NCI-H2081 (cell line): ENCODE data around the gene SMOC2.
A peak's percentile ranks its signal among the peaks of the same experiment; 100 is the strongest.

Experiments
- DNase-seq, 2 experiments: peaks; one replicate each; lab custom pipeline; 2025; lab: John Stamatoyannopoulos, UW

SMOC2 gene

DNA sequence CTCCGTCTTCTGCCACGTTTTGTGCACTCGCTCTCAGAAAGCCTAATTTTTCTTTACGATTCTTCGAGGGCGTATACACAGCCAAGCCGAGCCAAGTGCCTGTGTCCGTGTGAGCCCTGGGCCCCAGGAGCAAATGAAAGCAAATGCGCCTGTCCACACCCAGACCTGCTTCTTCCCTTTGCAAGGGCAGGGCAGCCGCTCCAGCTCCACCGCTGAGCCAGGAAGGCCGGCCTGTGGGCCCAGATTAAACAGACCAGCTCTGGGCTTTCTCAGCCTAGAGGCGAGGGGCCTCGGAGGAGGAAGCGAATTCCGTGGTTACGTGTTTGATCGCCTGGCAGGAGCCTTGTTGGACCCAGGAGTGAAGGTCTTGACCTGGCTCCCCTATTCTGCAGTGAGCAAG is 184.6 kb downstream of the SMOC2 start:
- no peak for DNase-seq

DNA sequence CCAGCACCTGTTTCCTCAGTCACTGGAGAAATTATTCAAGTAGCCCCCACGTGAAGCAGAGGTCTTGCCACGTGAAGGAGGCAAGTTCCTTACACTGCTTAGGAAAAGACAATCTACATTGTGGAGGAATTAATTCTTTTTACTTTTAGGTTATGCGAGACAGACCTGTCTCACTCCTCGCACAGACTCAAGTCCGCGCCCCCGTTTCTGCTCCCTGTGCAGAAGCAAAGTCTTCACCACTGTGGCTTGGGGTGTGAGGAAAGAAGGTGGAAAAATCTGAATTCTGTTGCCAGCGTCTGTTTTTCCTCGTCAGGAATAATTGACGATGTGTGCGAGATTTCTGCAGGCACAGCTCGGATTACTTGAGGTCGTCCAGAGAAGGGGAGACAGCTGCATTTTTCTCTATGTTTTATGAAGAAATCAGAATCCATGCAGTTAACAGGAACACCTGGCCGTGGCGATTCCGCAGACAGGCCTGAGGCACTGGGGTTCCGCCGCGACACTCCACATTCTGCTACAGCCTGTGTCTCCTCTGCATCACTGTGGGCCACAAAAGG is 185.1 kb downstream of the SMOC2 start:
- no peak for DNase-seq

DNA sequence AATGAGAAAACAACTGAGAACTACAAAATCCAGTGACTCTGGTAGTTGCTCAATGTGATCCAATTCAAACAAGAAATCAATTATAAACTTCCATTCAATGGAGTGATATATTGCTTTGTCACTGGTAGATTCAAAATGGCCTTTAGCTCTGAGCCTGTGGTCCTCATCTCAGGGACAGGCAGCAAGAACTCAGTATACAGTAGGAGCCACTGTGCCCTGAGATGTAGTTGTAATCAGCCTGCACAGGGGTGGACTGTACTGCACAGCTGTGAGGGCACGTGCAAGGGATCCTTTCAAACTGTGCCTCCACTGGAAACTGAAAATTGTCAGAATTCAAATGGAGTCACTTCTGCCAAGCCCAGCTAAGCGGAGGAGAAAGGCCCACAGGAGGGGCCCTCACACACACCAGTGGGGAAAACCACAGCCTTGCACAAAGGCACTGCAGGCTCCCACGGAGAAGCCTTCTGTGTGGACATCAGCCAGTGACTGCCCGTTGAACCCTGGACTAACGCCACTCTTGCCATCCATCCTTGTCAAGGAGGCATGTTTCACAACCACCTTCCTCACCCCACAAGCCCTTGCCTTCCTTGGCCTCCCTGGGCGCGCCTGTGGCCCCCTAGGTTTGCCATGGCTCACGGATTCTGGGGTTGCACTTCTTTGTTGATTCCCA is 186.7 kb downstream of the SMOC2 start:
- DNase-seq = no peak

DNA sequence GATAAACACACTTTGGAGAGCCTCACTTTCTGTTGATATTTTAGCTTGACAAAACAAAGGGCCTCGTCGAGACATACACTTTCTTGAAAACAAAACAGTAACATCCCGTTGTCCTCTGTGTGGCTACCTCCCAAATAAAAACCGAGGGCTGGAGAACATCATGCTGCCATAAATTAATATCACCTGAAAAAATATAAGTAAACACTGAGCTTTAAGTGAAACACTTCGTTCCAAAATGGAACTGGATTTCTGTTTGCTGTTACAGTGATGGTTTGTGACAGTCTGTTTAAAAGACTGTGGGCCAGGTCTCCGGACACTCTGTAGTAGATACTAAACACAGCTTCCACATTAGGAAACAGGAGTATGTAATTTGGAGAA is 187.2 kb downstream of the SMOC2 start:
- no peak for DNase-seq

DNA sequence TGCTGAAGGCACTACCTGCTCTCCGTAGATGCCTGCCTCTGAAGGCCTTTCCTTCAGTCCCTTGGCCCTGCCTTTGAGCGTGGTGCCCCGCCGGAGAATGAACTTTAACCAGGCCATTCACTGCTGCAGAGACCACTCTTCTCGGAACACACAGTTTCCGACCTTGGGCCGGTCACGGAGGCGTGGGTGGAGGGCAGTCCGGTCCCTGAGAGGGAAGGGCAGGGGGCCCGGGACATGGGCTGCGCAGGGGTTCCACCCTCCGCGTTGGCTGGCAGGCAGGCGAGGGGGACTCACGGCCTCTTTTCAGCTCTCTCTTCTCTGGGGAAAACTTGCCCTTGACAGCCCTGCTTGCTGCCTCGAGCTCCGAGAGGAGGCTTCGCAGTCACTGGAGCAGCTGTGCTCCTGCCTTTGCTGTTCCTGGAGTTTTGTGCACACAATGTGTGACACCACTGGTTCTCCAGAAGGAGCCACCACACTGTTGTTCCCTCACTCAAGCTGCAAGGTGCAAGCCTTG is 187.8 kb downstream of the SMOC2 start:
- no peak for DNase-seq

DNA sequence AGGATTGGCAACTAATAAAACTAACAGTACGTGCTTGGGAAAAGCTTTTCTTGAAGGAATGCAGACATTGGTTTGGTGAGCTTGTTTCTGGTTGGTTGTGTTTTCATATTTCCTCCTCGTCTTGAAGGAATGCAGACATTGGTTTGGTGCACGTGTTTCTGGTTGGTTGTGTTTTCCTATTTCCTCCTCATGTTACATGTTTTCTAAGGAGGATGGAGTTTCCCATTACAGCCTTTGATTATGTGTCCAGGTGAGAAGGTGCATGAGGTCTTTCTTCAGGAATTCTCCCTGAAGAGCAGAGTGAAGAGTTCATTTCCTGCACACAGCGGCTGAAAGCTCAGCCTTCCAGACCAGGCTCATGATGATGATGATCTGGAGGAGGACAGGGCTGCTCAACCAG is 190.6 kb downstream of the SMOC2 start:
- DNase-seq = no peak

DNA sequence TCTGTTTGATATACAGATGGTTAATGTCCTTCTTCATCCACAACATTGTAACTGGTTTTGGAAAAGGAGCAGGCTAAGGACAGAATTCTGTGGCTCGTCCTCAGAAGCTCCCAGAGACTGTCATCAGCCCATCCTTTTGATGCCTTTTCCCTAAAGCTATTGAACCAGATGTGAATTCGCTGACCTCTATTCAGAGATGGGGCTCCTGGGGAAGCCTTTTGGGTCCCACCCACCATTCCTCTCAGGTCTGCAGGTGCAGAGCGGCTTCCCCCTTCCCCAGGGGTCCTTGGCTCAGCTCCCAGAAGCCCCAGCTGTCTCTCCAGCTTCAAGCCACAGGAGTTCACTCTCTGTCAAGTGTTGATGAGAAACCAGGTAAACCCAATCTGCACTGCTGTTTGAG is 191.7 kb downstream of the SMOC2 start:
- DNase-seq = peak; percentile 44 to 72

DNA sequence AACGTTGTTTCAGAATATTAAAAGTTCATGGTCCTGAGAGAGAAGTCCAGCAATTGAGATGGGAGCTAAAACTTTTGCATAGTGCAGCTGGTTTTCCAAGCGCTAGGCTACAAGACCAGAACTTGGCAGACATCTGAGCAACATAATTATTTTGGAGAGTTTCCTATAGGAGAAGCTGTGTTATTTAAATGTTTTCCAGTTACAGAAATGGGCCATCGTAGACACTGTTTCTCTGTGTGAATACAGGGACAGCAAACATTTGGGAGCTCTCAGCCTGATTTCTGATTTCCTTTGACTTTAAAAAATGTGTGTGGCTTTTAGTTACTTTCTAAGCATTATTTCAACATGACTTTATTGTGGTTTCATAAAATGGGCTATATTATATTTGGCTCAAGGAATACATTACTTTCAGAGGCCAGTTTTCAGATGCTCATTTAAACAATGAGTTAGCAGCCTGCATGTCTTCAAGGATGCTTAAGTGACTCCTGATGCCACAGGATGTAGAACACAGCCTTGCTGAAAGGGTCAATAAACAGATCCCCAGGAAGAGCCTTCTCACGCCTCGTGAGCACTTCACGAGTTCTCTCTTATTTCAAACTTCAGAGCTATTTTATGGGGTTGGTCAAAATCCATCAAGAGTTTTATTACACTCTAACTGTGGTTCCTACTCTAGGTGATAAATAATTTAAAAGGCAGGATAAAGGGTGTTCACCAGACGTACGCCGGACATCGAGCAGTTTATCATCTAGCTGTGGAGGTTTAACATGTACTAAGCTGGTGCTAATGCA is 193.8 kb downstream of the SMOC2 start:
- no peak for DNase-seq

DNA sequence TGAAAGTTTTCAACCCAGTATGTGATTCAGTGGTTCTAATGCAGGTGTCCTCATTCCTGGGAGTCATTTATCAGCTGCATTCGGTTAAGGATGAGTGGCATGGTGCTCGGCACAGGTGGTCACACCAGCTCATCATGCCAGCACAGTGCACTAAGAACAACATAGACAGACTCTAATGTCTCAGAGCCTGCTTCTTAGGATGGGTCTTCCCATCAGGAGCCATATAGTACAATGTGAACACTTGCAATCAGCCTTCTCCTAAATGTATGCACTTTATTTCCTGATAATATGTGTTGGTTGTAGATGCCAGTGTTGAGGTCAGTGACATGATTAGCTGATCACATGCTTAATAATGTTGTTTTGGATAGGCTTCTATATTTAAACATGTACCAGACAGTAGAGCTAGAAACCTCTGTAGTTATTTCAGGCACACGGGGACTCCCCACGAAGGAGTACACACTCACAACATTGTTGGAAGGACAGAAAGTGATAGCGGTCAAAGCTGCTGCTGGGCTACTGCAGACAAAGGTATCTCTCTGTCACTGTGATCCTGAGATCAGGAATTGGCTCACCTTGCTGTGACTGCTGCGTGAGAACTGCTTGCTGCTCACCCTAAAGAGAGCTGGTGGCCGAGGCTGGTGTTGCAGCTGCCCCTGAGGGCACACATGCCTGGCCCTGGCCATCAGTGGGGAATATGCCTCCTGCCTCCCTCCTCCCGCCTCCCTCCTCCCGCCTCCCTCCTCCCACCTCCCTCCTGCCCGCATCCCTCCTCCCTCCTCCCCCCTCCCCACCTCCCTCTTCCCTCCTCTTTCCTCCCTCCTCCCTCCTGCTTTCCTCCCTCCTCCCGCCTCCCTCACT is 195.4 kb downstream of the SMOC2 start:
- no peak for DNase-seq

DNA sequence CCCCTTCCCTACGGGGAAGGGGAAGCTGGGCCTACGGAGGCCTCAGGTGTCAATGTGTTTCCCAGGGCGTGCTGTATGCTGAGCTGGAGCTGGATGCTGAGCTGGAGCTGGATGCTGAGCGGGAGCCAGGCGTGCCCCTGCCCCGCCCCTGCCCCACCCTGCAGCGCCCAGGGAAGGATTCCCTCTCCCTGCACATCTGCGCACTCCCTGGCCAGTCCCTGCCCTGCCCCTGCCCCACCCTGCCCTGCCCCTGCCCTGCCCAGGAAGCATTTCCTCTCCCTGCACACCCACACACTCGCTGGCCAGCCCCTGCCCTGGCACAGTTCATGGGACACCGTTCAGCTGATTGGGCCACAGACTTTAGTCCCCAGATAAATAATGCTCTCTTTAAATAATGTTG is 196.8 kb downstream of the SMOC2 start:
- DNase-seq = no peak

DNA sequence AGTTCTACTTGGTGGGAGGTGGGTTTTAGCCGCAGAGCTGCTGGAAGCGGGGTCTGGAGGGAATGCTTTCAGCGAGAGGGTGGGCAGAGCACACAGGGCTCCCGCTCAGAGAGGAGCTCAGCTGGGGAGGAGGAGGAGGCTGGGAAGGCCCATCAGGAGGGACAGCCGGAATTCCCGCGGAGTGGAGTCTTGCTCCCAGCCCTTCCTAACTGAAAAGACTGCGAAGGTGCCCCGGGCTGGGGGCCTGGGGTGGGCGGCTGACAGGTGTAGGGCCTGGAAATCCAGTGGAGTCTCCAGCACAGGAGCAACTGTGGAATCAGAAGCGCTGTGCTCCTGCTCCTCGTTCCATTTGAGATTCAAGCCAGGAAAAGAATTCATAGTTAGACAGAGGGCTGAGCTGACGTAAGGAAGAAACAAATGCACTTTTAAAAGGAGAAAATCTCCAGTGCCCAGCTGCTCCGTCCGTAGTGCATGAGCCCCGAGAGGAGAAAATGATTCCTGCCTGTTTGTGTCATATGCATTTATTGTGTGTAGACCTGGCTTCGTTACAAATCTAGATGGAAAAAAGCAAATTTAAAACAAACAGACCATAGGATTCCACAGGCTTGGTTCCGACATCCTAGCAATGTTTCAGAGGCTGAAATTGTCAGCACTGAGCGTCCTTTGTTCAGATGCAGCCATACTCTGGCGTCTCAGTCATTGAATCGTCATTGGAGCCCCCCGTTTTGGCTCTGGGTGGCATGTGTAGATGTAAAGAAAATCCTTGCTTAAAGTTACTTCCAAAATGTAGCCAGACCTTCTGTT is 197.7 kb downstream of the SMOC2 start:
- no peak for DNase-seq

DNA sequence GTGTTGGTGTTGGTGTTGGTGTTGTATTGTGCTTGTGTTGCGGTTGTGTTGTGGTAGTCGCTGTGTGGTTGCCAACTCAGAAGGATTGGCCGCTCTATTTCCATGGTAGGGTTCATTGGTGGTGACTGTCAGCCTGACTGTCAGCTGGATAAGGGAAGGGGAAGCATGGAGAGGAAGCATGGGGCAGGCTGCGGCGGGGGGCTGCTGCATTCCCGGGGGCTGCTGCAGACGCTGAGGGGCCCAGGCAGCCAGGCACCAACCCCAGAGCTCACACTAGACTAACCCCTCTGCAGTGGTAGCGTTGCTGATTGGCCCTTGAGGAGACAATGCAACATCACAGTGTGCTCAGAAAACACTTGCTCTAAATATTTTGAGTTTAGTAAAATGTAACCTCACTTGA is 199.2 kb downstream of the SMOC2 start:
- DNase-seq = no peak

DNA sequence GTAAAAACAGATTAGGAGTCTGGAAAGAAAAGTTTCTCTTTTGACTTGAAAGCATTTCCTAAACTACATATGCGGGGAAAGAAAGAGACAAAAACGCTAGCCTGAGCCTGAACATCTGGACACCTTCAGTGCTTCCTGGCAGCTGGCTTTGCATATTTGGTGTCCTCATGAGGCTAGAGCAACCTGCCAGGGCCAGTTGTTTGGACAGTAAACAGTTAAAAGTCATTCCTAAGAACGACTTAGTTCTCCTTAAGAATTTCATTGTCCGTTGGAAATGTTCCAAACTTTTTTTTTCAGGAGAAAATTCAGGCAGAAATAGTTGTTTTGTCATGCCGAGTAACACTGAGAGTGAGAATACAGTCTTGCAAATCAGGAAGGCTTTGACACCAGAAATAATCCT is 199.8 kb downstream of the SMOC2 start:
- DNase-seq = no peak

DNA sequence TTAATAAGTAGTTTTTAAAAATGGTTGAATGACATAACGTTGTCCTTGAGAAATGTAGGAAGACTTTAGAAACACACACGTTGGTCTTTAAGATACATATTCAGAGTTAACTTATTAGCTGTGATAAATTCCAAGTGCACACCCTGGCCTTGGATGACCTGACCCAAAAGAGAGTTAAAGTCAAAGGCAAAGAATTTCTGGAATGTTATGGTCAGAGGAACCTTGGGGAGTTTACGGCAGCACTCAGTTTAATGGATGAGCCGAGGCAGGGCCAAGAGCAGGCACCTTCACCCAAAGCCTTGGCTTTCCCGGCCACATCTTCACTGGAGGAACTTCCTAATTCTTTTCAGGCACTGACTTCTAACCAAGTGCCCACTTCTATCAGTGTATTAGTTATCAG is 200.5 kb downstream of the SMOC2 start:
- DNase-seq = no peak

DNA sequence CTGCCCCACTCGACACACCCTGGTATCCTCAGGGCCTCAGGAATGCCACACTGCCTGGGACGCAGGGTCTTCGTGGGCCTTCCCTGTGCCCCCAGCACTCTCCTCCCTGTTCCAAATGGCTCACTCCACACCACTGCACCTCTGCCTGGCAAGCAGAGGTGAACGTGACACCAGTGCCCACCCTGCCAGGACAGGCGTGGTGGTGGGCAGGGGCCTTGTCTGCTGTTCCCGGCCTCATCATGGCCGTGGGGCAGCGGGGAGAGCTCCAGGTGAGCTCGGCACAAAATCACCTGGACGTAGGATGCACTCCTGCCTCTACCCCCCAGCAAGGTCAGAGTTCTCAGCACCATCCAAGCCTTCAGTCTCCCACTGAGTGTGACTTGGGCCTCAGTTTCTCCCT is 202.4 kb downstream of the SMOC2 start:
- no peak for DNase-seq

DNA sequence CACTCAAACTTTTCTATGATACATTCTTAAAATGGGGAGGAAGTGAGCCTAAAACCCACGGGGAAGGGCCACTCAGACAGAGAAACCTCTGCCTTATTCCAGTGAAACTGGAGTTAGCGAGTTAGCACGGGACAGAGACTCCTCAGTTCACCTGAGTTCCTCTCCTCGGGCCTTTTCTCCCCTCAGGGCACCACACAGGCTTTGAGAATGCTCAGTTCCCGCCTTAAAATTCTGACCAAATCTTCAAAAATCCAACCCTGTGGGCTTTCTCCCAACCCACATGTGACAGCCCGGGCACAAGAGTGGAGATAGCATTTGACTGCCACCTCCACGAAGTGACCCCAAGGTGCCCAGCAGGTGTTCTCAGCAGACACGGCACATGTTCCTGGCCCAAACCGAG is 204.3 kb downstream of the SMOC2 start:
- no peak for DNase-seq

DNA sequence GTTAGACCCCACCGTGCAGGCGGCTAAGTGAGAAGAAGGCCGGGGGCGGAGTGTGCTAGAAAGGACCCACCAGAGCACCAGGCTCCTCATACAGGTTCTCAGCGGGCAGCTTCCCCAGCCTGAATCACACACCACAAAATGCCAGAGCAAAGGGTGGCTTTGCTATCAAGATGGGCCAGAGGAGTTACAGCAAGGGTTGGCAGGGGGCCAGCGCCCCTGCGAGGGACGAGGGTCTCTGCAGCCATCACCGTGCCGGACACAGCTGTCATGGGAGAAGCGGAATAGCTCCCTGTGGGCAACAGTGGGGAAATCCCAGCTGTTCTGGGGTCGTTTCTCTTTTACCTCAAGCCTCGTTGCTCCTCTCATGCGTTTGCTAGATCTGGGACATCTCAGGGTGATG is 206.3 kb downstream of the SMOC2 start:
- DNase-seq = no peak

DNA sequence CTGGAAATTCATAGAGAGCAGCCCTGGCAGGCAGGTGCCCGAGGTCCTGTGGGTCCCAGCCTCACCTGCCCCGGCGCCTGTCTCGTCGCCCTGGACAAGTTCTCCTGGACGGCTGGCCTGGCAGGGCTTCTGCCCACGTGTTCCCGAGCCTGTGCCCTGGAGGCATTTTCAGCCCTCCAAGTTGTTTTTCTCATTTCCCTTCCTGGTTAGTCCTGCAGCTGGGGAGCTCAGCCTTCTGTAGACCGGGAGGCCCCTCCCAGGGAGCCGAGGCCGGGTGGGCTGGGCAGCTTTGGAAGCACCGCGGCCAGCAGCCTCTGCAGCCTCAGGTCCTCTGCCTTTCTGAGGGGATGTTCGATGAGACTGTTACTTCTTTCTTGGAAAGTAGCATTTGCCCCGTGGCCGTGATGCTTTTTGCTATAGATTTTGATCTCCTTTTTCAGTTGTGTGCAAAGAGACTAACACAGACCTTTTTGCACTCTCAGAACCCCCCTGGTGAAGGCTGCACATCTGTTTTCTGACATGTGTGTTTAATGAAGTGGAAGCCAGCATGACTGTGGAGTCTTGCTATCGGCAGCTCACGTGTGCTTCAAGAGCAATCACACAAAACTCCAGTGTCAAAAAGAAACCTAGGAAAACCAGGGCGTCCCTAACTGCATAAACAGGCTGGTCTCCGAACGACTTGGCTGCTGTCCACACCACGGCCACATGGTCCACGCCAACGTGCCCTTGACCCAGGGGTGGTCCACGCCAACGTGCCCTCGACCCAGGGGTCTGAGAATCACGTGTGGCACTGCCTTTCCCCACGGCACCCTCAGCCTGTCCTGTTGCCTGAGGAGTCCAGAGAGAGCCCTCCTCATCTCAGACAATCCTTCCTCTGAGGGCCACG is 207.5 kb downstream of the SMOC2 start:
- peak in 1 of 2 experiments; percentile 52 for DNase-seq

DNA sequence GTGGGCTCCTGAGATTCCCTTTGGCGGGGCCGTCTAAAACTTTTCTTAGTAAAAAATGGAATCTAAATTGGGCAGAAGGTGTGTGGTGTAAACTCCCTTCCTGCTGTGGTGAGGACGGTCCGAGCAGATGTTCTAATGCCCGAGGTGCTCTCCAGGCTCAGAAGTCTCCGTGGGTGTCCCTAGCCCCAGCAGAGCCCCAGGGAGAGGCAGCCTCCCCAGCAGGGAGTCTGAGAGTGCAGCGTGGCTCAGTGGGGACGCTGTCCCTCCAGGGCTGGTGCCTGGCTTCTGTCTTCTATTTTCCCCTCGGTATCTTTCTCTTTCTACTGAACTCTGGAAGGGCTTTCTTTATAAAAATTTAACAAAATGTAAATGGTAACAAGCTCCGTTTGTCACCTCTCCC is 208.2 kb downstream of the SMOC2 start:
- peak in 1 of 2 experiments; percentile 20 for DNase-seq

DNA sequence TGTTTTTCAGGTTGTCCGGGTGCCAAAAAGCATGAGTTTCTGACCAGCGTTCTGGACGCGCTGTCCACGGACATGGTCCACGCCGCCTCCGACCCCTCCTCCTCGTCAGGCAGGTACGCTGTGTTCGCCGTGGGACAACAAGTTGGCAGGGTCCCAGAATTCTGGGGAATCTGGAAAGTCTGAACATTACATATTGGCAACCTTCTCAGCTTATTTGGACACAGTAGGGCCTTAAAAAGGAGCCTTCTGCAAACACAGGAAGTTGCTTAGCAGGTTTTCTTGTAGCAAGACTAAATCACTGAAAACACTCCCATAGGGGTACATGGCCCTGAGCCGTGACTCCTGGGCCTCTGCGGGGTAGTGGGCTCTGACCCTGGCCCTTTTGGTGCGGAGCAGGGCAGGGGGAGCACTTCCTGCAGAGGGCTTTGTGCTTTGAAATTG is 209.7 kb downstream of the SMOC2 start:
- no peak for DNase-seq
